Colonic mucosa (tissue), 4 donors: ENCODE results near the gene CHD6. TPM values are rescaled to one million over a fixed set of nuclear protein-coding genes. Genes with fewer than 3 reads are reported as not detected.

Experiments
- DNase-seq: peaks from one replicate; pipeline ENCODE4 v3.0.0-alpha.2; 2020
- H3K27ac ChIP-seq: fragments of 200-600 bp; one replicate; pipeline ENCODE4 v1.8.0; 2021
- H3K27me3 ChIP-seq: fragments of 200-600 bp; one replicate; pipeline ENCODE4 v1.8.0; 2021
- H3K36me3 ChIP-seq: fragments of 200-600 bp; one replicate; pipeline ENCODE4 v1.8.0; 2021
- H3K4me1 ChIP-seq: fragments of 200-600 bp; one replicate; pipeline ENCODE4 v1.8.0; 2021; ENCODE audit warnings: mild to moderate bottlenecking
- H3K4me3 ChIP-seq: fragments of 200-600 bp; one replicate; pipeline ENCODE4 v1.8.0; 2021
- H3K9ac ChIP-seq, 2 donors: one replicate each; pipeline ENCODE4 v1.7.0; 2013; ENCODE audit warnings: control low read depth in 2 of 2, low read depth in 2 of 2, low read length in 2 of 2
- H3K9me3 ChIP-seq: fragments of 200-600 bp; one replicate; pipeline ENCODE4 v1.8.0; 2021
- CTCF ChIP-seq: fragments of 200-600 bp; IDR thresholded peaks from one replicate; pipeline ENCODE4 v1.8.0; 2022; ENCODE audit warnings: antibody characterized with exemption, mild to moderate bottlenecking
- intact Hi-C: fragments of 100-400 bp; cut with DNase I; formaldehyde crosslinking; loops from one replicate; pipeline ENCODE4 v1.14.1; 2022
- total RNA-seq, 2 donors: library from RNA; stranded (reverse); fragmentation: NEBNext Ultra II Directional in 1 of 2; extraction: Animal tissue kit (Norgen Biotek cat#: 25700) in 1 of 2; gene quantifications; one replicate each; pipeline ENCODE4 v1.2.1, GENCODE V29; 2021
- donor health status: healthy.
- donor health status: DM: no; HTN: no; CAD: no.
- donor health status: DM: no; HTN: no; CAD: no.

The CHD6 gene
- total RNA-seq, 2 donors from 2014 or later, result 18.9 to 27.2 TPM

- no peaks in the 10 kb centered on the region for H3K36me3 ChIP-seq
- intact Hi-C loops, result no loop called here
Measured at GRCh38 chr20:41456351-41456750, 161.8 kb downstream of the CHD6 start.

GRCh38 chr20:41454250-41454649 lies 163.9 kb downstream of the CHD6 start:
- Histone ChIP-seq H3K4me3 (no peak overlapping the region), H3K27me3 (no peaks in the 10 kb centered on the region), H3K9ac (no peak overlapping the region), H3K27ac (no peak overlapping the region), H3K4me1 (no peaks in the 10 kb centered on the region), H3K36me3 (no peaks in the 10 kb centered on the region), H3K9me3 (no peaks in the 10 kb centered on the region)
- TF ChIP-seq CTCF, result no peak
- no peak for DNase-seq
- intact Hi-C loops, result no loop called here

More at GRCh38 chr20:41456351-41456750, 161.8 kb downstream of the CHD6 start:
- no peaks in the 10 kb centered on the region for H3K4me1 ChIP-seq
- no peak overlapping the region for H3K27ac ChIP-seq
- no peak overlapping the region for H3K4me3 ChIP-seq
- H3K27me3 ChIP-seq, result no peaks in the 10 kb centered on the region
- no peak overlapping the region for H3K9ac ChIP-seq
- DNase-seq, result no peak
- TF ChIP-seq CTCF, result no peak
- H3K9me3 ChIP-seq, result no peaks in the 10 kb centered on the region

GRCh38 chr20:41453010-41453950 lies 164.9 kb downstream of the CHD6 start:
- Histone ChIP-seq H3K27ac (no peak overlapping the region), H3K4me1 (no peaks in the 10 kb centered on the region), H3K9me3 (no peaks in the 10 kb centered on the region), H3K27me3 (no peaks in the 10 kb centered on the region), H3K36me3 (no peaks in the 10 kb centered on the region), H3K4me3 (no peak overlapping the region), H3K9ac (no peak overlapping the region)
- no peak for TF ChIP-seq CTCF
- no peak for DNase-seq
- intact Hi-C loops, result no loop called here

- no peaks in the 10 kb centered on the region for H3K36me3 ChIP-seq
Measured at GRCh38 chr20:41452226-41452625, 166.0 kb downstream of the CHD6 start.

GRCh38 chr20:41447006-41447405 lies 171.2 kb downstream of the CHD6 start:
- H3K27me3 ChIP-seq, result no peaks in the 10 kb centered on the region
- no peaks in the 10 kb centered on the region for H3K4me1 ChIP-seq
- no peak for DNase-seq
- no peaks in the 10 kb centered on the region for H3K36me3 ChIP-seq
- TF ChIP-seq CTCF, result no peak
- H3K27ac ChIP-seq, result no peak overlapping the region
- intact Hi-C loops, result no loop called here
- H3K9ac ChIP-seq, result no peak overlapping the region
- H3K9me3 ChIP-seq, result no peaks in the 10 kb centered on the region
- no peak overlapping the region for H3K4me3 ChIP-seq

More at GRCh38 chr20:41452226-41452625, 166.0 kb downstream of the CHD6 start:
- Histone ChIP-seq H3K9ac (no peak overlapping the region), H3K4me3 (no peak overlapping the region), H3K9me3 (no peaks in the 10 kb centered on the region), H3K27me3 (no peaks in the 10 kb centered on the region), H3K4me1 (no peaks in the 10 kb centered on the region), H3K27ac (no peak overlapping the region)
- intact Hi-C loops, result no loop called here
- no peak for TF ChIP-seq CTCF
- no peak for DNase-seq
